ENCODE results near the gene PREX1. TPM values are rescaled to one million over a fixed set of nuclear protein-coding genes. Genes with fewer than 3 reads are reported as not detected.

The PREX1 gene
- 20.2 and 25.3 TPM in 2 replicates for total RNA-seq (2014; rRNA removed; shearing (Covaris generic))
- 20.7 and 24.7 TPM in 2 replicates for total RNA-seq (2022)
- Bru-seq, nascent RNA = percentile 56 among the genes with signal in this experiment
- percentile 58 among the genes with signal in this experiment for BruChase-seq, experiment 1, labeled RNA remaining after a 6-hour chase
- percentile 51 among the genes with signal in this experiment for BruChase-seq, experiment 2, labeled RNA remaining after a 2-hour chase
- long read RNA-seq, full-length matches to known transcripts = 6 of 35 reads
- long read RNA-seq, partial matches to known transcripts = 25 of 35 reads
- long read RNA-seq, other reads (novel, unspliced or antisense) = 4 of 35 reads

- ChIA-PET CTCF (ENCODE audit: unreplicated experiment) (interaction anchor here (1.2 kb wide), 1 partner anchor 171 kb away, joined by 3 read pairs; no protein-coding TSS in a partner anchor), POLR2A (interaction anchor here (0.5 to 1.2 kb wide), 3 partner anchors 17 to 77 kb away, joined by 3 to 7 read pairs (median 3); no protein-coding TSS in a partner anchor)
- Histone ChIP-seq H2AFZ (ENCODE audit: low read length) (peak within 1 kb of the TSS; percentile 39), H3K4me3 (ENCODE audit: low read depth, low read length, poor library complexity, severe bottlenecking) (peak within 1 kb of the TSS; percentile 91), H3K27ac (ENCODE audit: low read depth, low read length, poor library complexity, severe bottlenecking) (peak within 1 kb of the TSS; percentile 93), H4K20me1 (ENCODE audit: insufficient read depth, low read length) (no peaks in the 10 kb centered on the region), H3K79me2 (ENCODE audit: insufficient read depth, low read depth, low read length) (peaks cover 43% of the 10 kb centered on the region; the same call in 1 of the 2 replicates), H3K4me1 (ENCODE audit: insufficient read depth, low read length, poor library complexity, severe bottlenecking) (peaks cover 59% of the 10 kb centered on the region), H3K4me2 (ENCODE audit: low read length) (peak within 1 kb of the TSS; percentile 76), H3K9me3 (ENCODE audit: low read length) (no peaks in the 10 kb centered on the region), H3K9me2 (ENCODE audit: insufficient read depth, low read length) (no peaks in the 10 kb centered on the region), H3K36me3 (ENCODE audit: insufficient read depth, low read length) (no peaks in the 10 kb centered on the region)
- peak; percentile 95 for DNase-seq (ENCODE audit: low spot score)
- no TSS peak for BruUV-seq (replicated peaks)
- intact Hi-C loops (cut with micrococcal nuclease; ENCODE audit: unreplicated experiment) = loop anchor here (1.0 to 5.0 kb wide), 4 partner anchors 18 to 171 kb away; no protein-coding TSS in a partner anchor
- peak; percentile 15; the same call in 1 of the 2 replicates for TF ChIP-seq CTCF (conservative IDR thresholded peaks at IDR 0.05; ENCODE audit: low read length)
- no peak for TF ChIP-seq EZH2phosphoT487 (IDR thresholded peaks at IDR 0.05; ENCODE audit: borderline replicate concordance, low read depth, low read length)
Observed at GRCh38 chr20:48827855-48828733, at the start of gene PREX1. PREX1 (minus strand) TSS chr20:48827999; CDS start chr20:48827860, 139 bp downstream.

GRCh38 chr20:48877304-48877703, 49.5 kb upstream of the PREX1 start:
- no TSS peak for BruUV-seq (replicated peaks)
- DNase-seq (ENCODE audit: low spot score) = peak; percentile 76
- ChIA-PET POLR2A (interaction anchor here (0.6 to 1.1 kb wide), 3 partner anchors 10 to 181 kb away, joined by 3 to 4 read pairs (median 4); no protein-coding TSS in a partner anchor), CTCF (ENCODE audit: unreplicated experiment) (interaction anchor here (0.7 kb wide), 1 partner anchor 220 kb away, joined by 3 read pairs; no protein-coding TSS in a partner anchor)
- Histone ChIP-seq H4K20me1 (ENCODE audit: insufficient read depth, low read length) (no peaks in the 10 kb centered on the region), H3K9me2 (ENCODE audit: insufficient read depth, low read length) (no peaks in the 10 kb centered on the region), H3K36me3 (ENCODE audit: insufficient read depth, low read length) (no peaks in the 10 kb centered on the region), H3K4me3 (ENCODE audit: low read depth, low read length, poor library complexity, severe bottlenecking) (no peak overlapping the region), H3K79me2 (ENCODE audit: insufficient read depth, low read depth, low read length) (no peaks in the 10 kb centered on the region), H3K4me1 (ENCODE audit: insufficient read depth, low read length, poor library complexity, severe bottlenecking) (peaks cover 11% of the 10 kb centered on the region), H2AFZ (ENCODE audit: low read length) (no peak overlapping the region), H3K9me3 (ENCODE audit: low read length) (no peaks in the 10 kb centered on the region), H3K27ac (ENCODE audit: low read depth, low read length, poor library complexity, severe bottlenecking) (no peak overlapping the region), H3K4me2 (ENCODE audit: low read length) (no peak overlapping the region)
- intact Hi-C loops (cut with micrococcal nuclease; ENCODE audit: unreplicated experiment) = no loop called here
- TF ChIP-seq EZH2phosphoT487 (IDR thresholded peaks at IDR 0.05; ENCODE audit: borderline replicate concordance, low read depth, low read length) = no peak
- peak; percentile 83 for TF ChIP-seq CTCF (conservative IDR thresholded peaks at IDR 0.05; ENCODE audit: low read length)

Data from OCI-LY7 (cell line).